ENCODE data around the gene OR1L8. TPM values are rescaled to one million over a fixed set of nuclear protein-coding genes. Genes with fewer than 3 reads are reported as not detected.
"Not testable (repeated sequence)": the region's sequence is repeated elsewhere in the genome, so short reads cannot be mapped to it uniquely, and the experiment has no call there.

Gene OR1L8
- polyA plus RNA-seq, 2 of the 4 experiments (the other 2 are of a cell fraction), result 0.05 TPM; not detected in 1

- WGBS (ENCODE audit: missing lambda C conversion rate), result 39% methylated on average over 2 of the region's 2 CpGs
- Histone ChIP-seq H3K27ac (no peak overlapping the region), H3K9me3 (no peaks in the 10 kb centered on the region), H3K4me2 (no peak overlapping the region), H3K4me1 (peaks cover 6% of the 10 kb centered on the region; the same call in 1 of the 3 replicates), H3K4me3 (no peak overlapping the region)
- TF ChIP-seq HMGXB4 (CRISPR knock-in tag; IDR thresholded peaks at IDR 0.05; ENCODE audit: borderline replicate concordance), result no peak
- TF ChIP-seq ZFP36 (IDR thresholded peaks at IDR 0.05; ENCODE audit: borderline replicate concordance, partially characterized antibody), result no peak
- no peak for TF ChIP-seq TP53 (CRISPR knock-in tag; IDR thresholded peaks at IDR 0.05)
- TF ChIP-seq E2F6 (IDR thresholded peaks at IDR 0.05; ENCODE audit: borderline replicate concordance, low read depth), result no peak
- no peak for TF ChIP-seq MAFK (IDR thresholded peaks at IDR 0.05; ENCODE audit: partially characterized antibody)
- no peak for TF ChIP-seq FOSL2 (IDR thresholded peaks at IDR 0.05)
- TF ChIP-seq FOSL2 (CRISPR knock-in tag; IDR thresholded peaks at IDR 0.05), result no peak
- TF ChIP-seq SREBF2 (IDR thresholded peaks at IDR 0.05), result no peak
- no peak for TF ChIP-seq PHF8 (IDR thresholded peaks at IDR 0.05; ENCODE audit: borderline replicate concordance, low read depth)
- no peak for TF ChIP-seq EHF (CRISPR knock-in tag; IDR thresholded peaks at IDR 0.05)
- TF ChIP-seq CBX2 (IDR thresholded peaks at IDR 0.05; ENCODE audit: borderline replicate concordance, low read depth), result no peak
- no peak for TF ChIP-seq MAX (IDR thresholded peaks at IDR 0.05)
- no peak for TF ChIP-seq RCOR1 (IDR thresholded peaks at IDR 0.05; ENCODE audit: low read depth, low read length)
- no peak for TF ChIP-seq TFCP2L1 (CRISPR knock-in tag; IDR thresholded peaks at IDR 0.05)
- TF ChIP-seq, protein P1, sequence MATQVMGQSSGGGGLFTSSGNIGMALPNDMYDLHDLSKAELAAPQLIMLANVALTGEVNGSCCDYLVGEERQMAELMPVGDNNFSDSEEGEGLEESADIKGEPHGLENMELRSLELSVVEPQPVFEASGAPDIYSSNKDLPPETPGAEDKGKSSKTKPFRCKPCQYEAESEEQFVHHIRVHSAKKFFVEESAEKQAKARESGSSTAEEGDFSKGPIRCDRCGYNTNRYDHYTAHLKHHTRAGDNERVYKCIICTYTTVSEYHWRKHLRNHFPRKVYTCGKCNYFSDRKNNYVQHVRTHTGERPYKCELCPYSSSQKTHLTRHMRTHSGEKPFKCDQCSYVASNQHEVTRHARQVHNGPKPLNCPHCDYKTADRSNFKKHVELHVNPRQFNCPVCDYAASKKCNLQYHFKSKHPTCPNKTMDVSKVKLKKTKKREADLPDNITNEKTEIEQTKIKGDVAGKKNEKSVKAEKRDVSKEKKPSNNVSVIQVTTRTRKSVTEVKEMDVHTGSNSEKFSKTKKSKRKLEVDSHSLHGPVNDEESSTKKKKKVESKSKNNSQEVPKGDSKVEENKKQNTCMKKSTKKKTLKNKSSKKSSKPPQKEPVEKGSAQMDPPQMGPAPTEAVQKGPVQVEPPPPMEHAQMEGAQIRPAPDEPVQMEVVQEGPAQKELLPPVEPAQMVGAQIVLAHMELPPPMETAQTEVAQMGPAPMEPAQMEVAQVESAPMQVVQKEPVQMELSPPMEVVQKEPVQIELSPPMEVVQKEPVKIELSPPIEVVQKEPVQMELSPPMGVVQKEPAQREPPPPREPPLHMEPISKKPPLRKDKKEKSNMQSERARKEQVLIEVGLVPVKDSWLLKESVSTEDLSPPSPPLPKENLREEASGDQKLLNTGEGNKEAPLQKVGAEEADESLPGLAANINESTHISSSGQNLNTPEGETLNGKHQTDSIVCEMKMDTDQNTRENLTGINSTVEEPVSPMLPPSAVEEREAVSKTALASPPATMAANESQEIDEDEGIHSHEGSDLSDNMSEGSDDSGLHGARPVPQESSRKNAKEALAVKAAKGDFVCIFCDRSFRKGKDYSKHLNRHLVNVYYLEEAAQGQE (IDR thresholded peaks at IDR 0.05), result no peak
- no peak for TF ChIP-seq MYC (IDR thresholded peaks at IDR 0.05; ENCODE audit: borderline replicate concordance, low read length)
- TF ChIP-seq, protein P2, sequence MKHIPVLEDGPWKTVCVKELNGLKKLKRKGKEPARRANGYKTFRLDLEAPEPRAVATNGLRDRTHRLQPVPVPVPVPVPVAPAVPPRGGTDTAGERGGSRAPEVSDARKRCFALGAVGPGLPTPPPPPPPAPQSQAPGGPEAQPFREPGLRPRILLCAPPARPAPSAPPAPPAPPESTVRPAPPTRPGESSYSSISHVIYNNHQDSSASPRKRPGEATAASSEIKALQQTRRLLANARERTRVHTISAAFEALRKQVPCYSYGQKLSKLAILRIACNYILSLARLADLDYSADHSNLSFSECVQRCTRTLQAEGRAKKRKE (CRISPR knock-in tag; IDR thresholded peaks at IDR 0.05; ENCODE audit: low read depth), result no peak
- TF ChIP-seq, protein P3, sequence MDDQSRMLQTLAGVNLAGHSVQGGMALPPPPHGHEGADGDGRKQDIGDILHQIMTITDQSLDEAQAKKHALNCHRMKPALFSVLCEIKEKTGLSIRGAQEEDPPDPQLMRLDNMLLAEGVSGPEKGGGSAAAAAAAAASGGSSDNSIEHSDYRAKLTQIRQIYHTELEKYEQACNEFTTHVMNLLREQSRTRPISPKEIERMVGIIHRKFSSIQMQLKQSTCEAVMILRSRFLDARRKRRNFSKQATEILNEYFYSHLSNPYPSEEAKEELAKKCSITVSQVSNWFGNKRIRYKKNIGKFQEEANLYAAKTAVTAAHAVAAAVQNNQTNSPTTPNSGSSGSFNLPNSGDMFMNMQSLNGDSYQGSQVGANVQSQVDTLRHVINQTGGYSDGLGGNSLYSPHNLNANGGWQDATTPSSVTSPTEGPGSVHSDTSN (IDR thresholded peaks at IDR 0.05), result no peak
- TF ChIP-seq NPAS2 (CRISPR knock-in tag; IDR thresholded peaks at IDR 0.05; ENCODE audit: borderline replicate concordance), result no peak
- no peak for TF ChIP-seq HDAC2 (IDR thresholded peaks at IDR 0.05)
- TF ChIP-seq CTCF (IDR thresholded peaks at IDR 0.05), result no peak
- DNase-seq (ENCODE audit: low read depth in 1 of 2, low spot score in 1 of 2), result no peak
- ChIA-PET CTCF (no interaction called here), POLR2A (no interaction called here)
- FAIRE-seq, result no peak
- ATAC-seq, result no peak
Measured at GRCh38 chr9:122538757-122539156, 44.4 kb downstream of the OR1L8 start.

GRCh38 chr9:122537066-122537465 lies 46.1 kb downstream of the OR1L8 start:
- FAIRE-seq; H3K4me2 ChIP-seq; H3K4me1 ChIP-seq; CTCF ChIA-PET; DNase-seq (ENCODE audit: low read depth in 1 of 2, low spot score in 1 of 2); H3K4me3 ChIP-seq; H3K9me3 ChIP-seq; POLR2A ChIA-PET; ATAC-seq; H3K27ac ChIP-seq: not testable (repeated sequence)
- 39% methylated on average over 7 of the region's 7 CpGs for WGBS (ENCODE audit: missing lambda C conversion rate)
